Common myeloid progenitor, CD34-positive (primary cell): ENCODE measurements around the gene LIN37.
A peak's percentile ranks its signal among the peaks of the same experiment; 100 is the strongest.

ENCODE experiments used
- CTCF ChIA-PET: fragments of 350-600 bp; sonication (Branson Sonifier 250); formaldehyde crosslinking; loops from one replicate; lab custom pipeline; 2021; ENCODE audit warnings: antibody characterized with exemption; lab: Charles Lee
- POLR2A ChIA-PET: fragments of 350-600 bp; sonication (Branson Sonifier 250); formaldehyde crosslinking; loops from one replicate; lab custom pipeline; 2021; ENCODE audit warnings: antibody characterized with exemption; lab: Charles Lee
- DNase-seq, 3 donors: peaks; one replicate each; pipeline versions ENCODE4 v3.0.0 to v3.0.0-alpha.2; 2013
- H3K27ac ChIP-seq, 2 experiments: 1 replicate in 1 of 2; 2 replicates in 1 of 2; pipeline ENCODE4 v1.7.0; 2013; ENCODE audit warnings: inconsistent platforms in 2 of 2, low read length in 2 of 2, mild to moderate bottlenecking in 2 of 2, low read depth in 1 of 2, moderate library complexity in 1 of 2; ENCODE audit not compliant: severe bottlenecking in 2 of 2, insufficient read depth in 1 of 2, poor library complexity in 1 of 2
- H3K27me3 ChIP-seq, 5 experiments: replicated peaks in 2 of 5; 1 replicate in 3 of 5; 2 replicates in 2 of 5; pipeline versions ENCODE4 v1.6.1 to v1.7.0; 2013; ENCODE audit warnings: low read length in 4 of 5, mild to moderate bottlenecking in 2 of 5, moderate library complexity in 2 of 5, inconsistent platforms in 1 of 5; ENCODE audit not compliant: insufficient read depth in 5 of 5, control insufficient read depth in 4 of 5
- H3K36me3 ChIP-seq, 4 experiments: 1 replicate in 2 of 4; 2 replicates in 2 of 4; pipeline versions ENCODE4 v1.6.1 to v1.7.0; 2013; ENCODE audit warnings: low read length in 3 of 4, control low read depth in 1 of 4, mild to moderate bottlenecking in 1 of 4; ENCODE audit not compliant: control insufficient read depth in 4 of 4, insufficient read depth in 4 of 4
- H3K4me1 ChIP-seq, 4 experiments: 1 replicate in 3 of 4; 2 replicates in 1 of 4; pipeline versions ENCODE4 v1.6.1 to v1.7.1; 2013; ENCODE audit warnings: low read length in 3 of 4, mild to moderate bottlenecking in 3 of 4, control low read depth in 1 of 4, inconsistent platforms in 1 of 4, moderate library complexity in 1 of 4; ENCODE audit not compliant: control insufficient read depth in 4 of 4, insufficient read depth in 4 of 4; ENCODE audit errors: control extremely low read depth in 1 of 4
- H3K4me3 ChIP-seq, 7 experiments: 1 replicate in 4 of 7; 2 replicates in 3 of 7; pipeline versions ENCODE4 v1.5.1 to v1.7.0; 2013; ENCODE audit warnings: mild to moderate bottlenecking in 7 of 7, low read length in 6 of 7, moderate library complexity in 6 of 7, inconsistent platforms in 2 of 7, low read depth in 2 of 7, control low read depth in 1 of 7; ENCODE audit not compliant: insufficient read depth in 4 of 7, control insufficient read depth in 1 of 7; ENCODE audit errors: extremely low read depth in 1 of 7
- H3K9me3 ChIP-seq, 5 experiments: 1 replicate in 4 of 5; 2 replicates in 1 of 5; pipeline versions ENCODE4 v1.6.1 to v1.7.1; 2013; ENCODE audit warnings: low read length in 4 of 5, mild to moderate bottlenecking in 2 of 5, inconsistent platforms in 1 of 5, low read depth in 1 of 5, moderate library complexity in 1 of 5; ENCODE audit not compliant: control insufficient read depth in 4 of 5, insufficient read depth in 2 of 5; ENCODE audit errors: control extremely low read depth in 1 of 5
- WGBS: methylation state at CpG from one replicate; pipeline ENCODE4 v1.1.5; 2013; ENCODE audit not compliant: insufficient coverage; 5-methylcytosine and 5-hydroxymethylcytosine counted together

Gene LIN37

GRCh38 chr19:35796645-35797542 lies 48.5 kb downstream of the LIN37 start:
- H3K4me1 ChIP-seq, result peaks cover 0 to 9% (median 4%) of the 10 kb centered on the region in 4 experiments
- peak in 1 of 3 donors; percentile 10 for DNase-seq
- 26% methylated on average over 28 of the region's 39 CpGs for WGBS
- H3K27ac ChIP-seq, result no peak overlapping the region
- POLR2A ChIA-PET, result interaction anchor here (0.6 to 0.7 kb wide), 2 partner anchors 63 to 170 kb away, joined by 3 to 4 read pairs; no protein-coding TSS in a partner anchor
- peaks cover 0 to 5% (median 4%) of the 10 kb centered on the region in 5 experiments for H3K9me3 ChIP-seq
- CTCF ChIA-PET, result no interaction called here
- H3K4me3 ChIP-seq, result peak overlapping the region in 2 of 7 experiments; percentile 5 to 52
- H3K27me3 ChIP-seq, result peaks cover 2 to 35% (median 11%) of the 10 kb centered on the region in 5 experiments
- H3K36me3 ChIP-seq, result no peaks in the 10 kb centered on the region

- Histone ChIP-seq H3K27me3 (peaks cover 2 to 35% (median 11%) of the 10 kb centered on the region in 5 experiments), H3K36me3 (no peaks in the 10 kb centered on the region), H3K4me1 (peaks cover 0 to 9% (median 4%) of the 10 kb centered on the region in 4 experiments), H3K9me3 (peaks cover 0 to 10% (median 5%) of the 10 kb centered on the region in 5 experiments), H3K4me3 (peak overlapping the region in 2 of 7 experiments; percentile 11 to 52), H3K27ac (no peak overlapping the region)
- POLR2A ChIA-PET, result no interaction called here
- CTCF ChIA-PET, result no interaction called here
- 17% methylated on average over 15 of the region's 15 CpGs for WGBS
- peak in 1 of 3 donors; percentile 19 for DNase-seq
These were observed 49.3 kb downstream of the LIN37 start for GRCh38 chr19:35797663-35798062.

- Histone ChIP-seq H3K36me3 (no peaks in the 10 kb centered on the region), H3K27me3 (peaks cover 0 to 20% (median 3%) of the 10 kb centered on the region in 5 experiments), H3K4me3 (no peak overlapping the region), H3K27ac (no peak overlapping the region), H3K9me3 (peaks cover 0 to 16% (median 5%) of the 10 kb centered on the region in 5 experiments), H3K4me1 (peaks cover 0 to 21% (median 15%) of the 10 kb centered on the region in 4 experiments)
- POLR2A ChIA-PET, result no interaction called here
- CTCF ChIA-PET, result interaction anchor here (1.1 to 1.5 kb wide), 2 partner anchors 16 to 18 kb away, joined by 3 to 6 read pairs; no protein-coding TSS in a partner anchor
- WGBS, result 100% methylated on average over 1 of the region's 3 CpGs
- peak in 1 of 3 donors; percentile 6 for DNase-seq
These were observed 53.5 kb downstream of the LIN37 start for GRCh38 chr19:35801828-35802227.
